CD14-positive monocyte (primary cell): ENCODE results near the gene RASGRP2. TPM values are rescaled to one million over a fixed set of nuclear protein-coding genes. Genes with fewer than 3 reads are reported as not detected.

Experiments
- DNase-seq, 3 donors: peaks; one replicate each; pipeline ENCODE4 v3.0.0-alpha.2; 2011 to 2022
- H2AFZ ChIP-seq: 2 replicates; pipeline ENCODE4 v1.6.0; 2012; ENCODE audit warnings: mild to moderate bottlenecking, low read depth, low read length, inconsistent platforms; ENCODE audit not compliant: insufficient read depth, poor library complexity, severe bottlenecking
- H3K27ac ChIP-seq, 2 donors: 1 replicate in 1 of 2; 2 replicates in 1 of 2; pipeline ENCODE4 v1.5.1; 2012 to 2013; ENCODE audit warnings: low read length in 2 of 2, control low read depth in 1 of 2, inconsistent platforms in 1 of 2, low read depth in 1 of 2, mild to moderate bottlenecking in 1 of 2
- H3K27me3 ChIP-seq, 2 donors: one replicate each; pipeline versions ENCODE4 v1.6.0 to v1.6.1; 2011 to 2013; ENCODE audit warnings: low read length in 2 of 2; ENCODE audit not compliant: control insufficient read depth in 2 of 2, insufficient read depth in 2 of 2
- H3K36me3 ChIP-seq, 2 donors: replicated peaks in 1 of 2; 1 replicate in 1 of 2; 2 replicates in 1 of 2; pipeline versions ENCODE4 v1.5.1 to v1.6.1; 2012 to 2013; ENCODE audit warnings: low read length in 2 of 2, control low read depth in 1 of 2, inconsistent platforms in 1 of 2, mild to moderate bottlenecking in 1 of 2; ENCODE audit not compliant: insufficient read depth in 2 of 2, control insufficient read depth in 1 of 2
- H3K4me1 ChIP-seq, 2 donors: 1 replicate in 1 of 2; 2 replicates in 1 of 2; pipeline versions ENCODE4 v1.5.1 to v1.6.1; 2012 to 2013; ENCODE audit warnings: low read length in 2 of 2, control low read depth in 1 of 2, inconsistent platforms in 1 of 2, mild to moderate bottlenecking in 1 of 2, moderate library complexity in 1 of 2; ENCODE audit not compliant: insufficient read depth in 2 of 2, control insufficient read depth in 1 of 2
- H3K4me2 ChIP-seq: replicated peaks from 2 replicates; pipeline ENCODE3; 2012; ENCODE audit warnings: low read length, moderate library complexity, mild to moderate bottlenecking; ENCODE audit not compliant: poor library complexity, severe bottlenecking; ENCODE audit errors: extremely low read depth
- H3K4me3 ChIP-seq, 3 experiments: fragments of 200-600 bp in 1 of 3; sonication (generic) in 1 of 3; replicated peaks in 1 of 3; 1 replicate in 2 of 3; 2 replicates in 1 of 3; pipeline ENCODE4 v1.5.1; 2011 to 2013; ENCODE audit warnings: low read length in 3 of 3, mild to moderate bottlenecking in 3 of 3, control low read depth in 2 of 3, low read depth in 2 of 3, inconsistent platforms in 1 of 3, moderate library complexity in 1 of 3
- H3K79me2 ChIP-seq: 2 replicates; pipeline ENCODE4 v1.6.0; 2012; ENCODE audit warnings: mild to moderate bottlenecking, control low read depth, inconsistent platforms, low read length, moderate library complexity; ENCODE audit not compliant: insufficient read depth
- H3K9ac ChIP-seq: 2 replicates; pipeline ENCODE4 v1.6.0; 2017; ENCODE audit warnings: low read length, mild to moderate bottlenecking; ENCODE audit not compliant: insufficient read depth, poor library complexity, severe bottlenecking
- H3K9me3 ChIP-seq, 2 donors: replicated peaks in 1 of 2; 1 replicate in 1 of 2; 2 replicates in 1 of 2; pipeline versions ENCODE4 v1.5.1 to v1.6.1; 2012 to 2013; ENCODE audit warnings: low read length in 2 of 2, control low read depth in 1 of 2; ENCODE audit not compliant: control insufficient read depth in 1 of 2, insufficient read depth in 1 of 2
- H4K20me1 ChIP-seq: 2 replicates; pipeline ENCODE4 v1.6.0; 2012; ENCODE audit warnings: mild to moderate bottlenecking, low read length, control low read depth, moderate library complexity; ENCODE audit not compliant: insufficient read depth
- H3K27ac Mint-ChIP-seq, 7 donors: one replicate each; pipeline ENCODE4 v1.8.0; 2020; ENCODE audit warnings: mild to moderate bottlenecking in 7 of 7, mixed read lengths in 7 of 7, moderate library complexity in 6 of 7, inconsistent platforms in 2 of 7
- H3K27me3 Mint-ChIP-seq, 3 donors: one replicate each; pipeline ENCODE4 v1.8.0; 2021 to 2022; ENCODE audit warnings: low read depth in 3 of 3, mild to moderate bottlenecking in 3 of 3, mixed read lengths in 3 of 3, moderate library complexity in 3 of 3, inconsistent platforms in 1 of 3
- H3K36me3 Mint-ChIP-seq, 2 donors: one replicate each; pipeline ENCODE4 v1.8.0; 2020; ENCODE audit warnings: mixed read lengths in 2 of 2, inconsistent platforms in 1 of 2, mild to moderate bottlenecking in 1 of 2
- H3K4me1 Mint-ChIP-seq: one replicate; pipeline ENCODE4 v1.8.0; 2020; ENCODE audit warnings: mild to moderate bottlenecking, mixed read lengths
- H3K4me3 Mint-ChIP-seq, 2 donors: one replicate each; pipeline ENCODE4 v1.8.0; 2020; ENCODE audit warnings: mild to moderate bottlenecking in 2 of 2, mixed read lengths in 2 of 2, moderate library complexity in 1 of 2
- H3K9me3 Mint-ChIP-seq, 7 donors: one replicate each; pipeline ENCODE4 v1.8.0; 2020 to 2022; ENCODE audit warnings: mixed read lengths in 7 of 7, mild to moderate bottlenecking in 6 of 7, moderate library complexity in 6 of 7, inconsistent platforms in 2 of 7
- WGBS: methylation state at CpG from one replicate; pipeline ENCODE4 v1.1.5; 2013; ENCODE audit warnings: missing lambda C conversion rate; ENCODE audit not compliant: insufficient coverage; 5-methylcytosine and 5-hydroxymethylcytosine counted together
- intact Hi-C, 2 donors: fragments of 100-400 bp; cut with micrococcal nuclease; formaldehyde crosslinking; loops; one replicate each; pipeline versions ENCODE4 v1.15.0 to v1.15.1; 2023
- polyA plus RNA-seq, 3 donors: library from polyadenylated mRNA; depleted of rRNA in 1 of 3; unstranded in 2 of 3; stranded (reverse) in 1 of 3; fragments of 300-500 nt in 2 of 3; fragments of >200 nt in 1 of 3; fragmentation: Illumina TruSeq in 2 of 3; gene quantifications; 1 replicate in 2 of 3; 2 replicates in 1 of 3; pipeline ENCODE4 v1.2.3, GENCODE V29; 2012 to 2021
- TF ChIP-seq, protein P1 (sequence below): fragments of 200-600 bp; IDR thresholded peaks from one replicate; pipeline ENCODE4 v1.8.0; 2022; ENCODE audit warnings: antibody characterized with exemption, mild to moderate bottlenecking

RASGRP2 gene
- polyA plus RNA-seq, 3 donors: 67.6 to 242 (median 68.8) TPM

DNA sequence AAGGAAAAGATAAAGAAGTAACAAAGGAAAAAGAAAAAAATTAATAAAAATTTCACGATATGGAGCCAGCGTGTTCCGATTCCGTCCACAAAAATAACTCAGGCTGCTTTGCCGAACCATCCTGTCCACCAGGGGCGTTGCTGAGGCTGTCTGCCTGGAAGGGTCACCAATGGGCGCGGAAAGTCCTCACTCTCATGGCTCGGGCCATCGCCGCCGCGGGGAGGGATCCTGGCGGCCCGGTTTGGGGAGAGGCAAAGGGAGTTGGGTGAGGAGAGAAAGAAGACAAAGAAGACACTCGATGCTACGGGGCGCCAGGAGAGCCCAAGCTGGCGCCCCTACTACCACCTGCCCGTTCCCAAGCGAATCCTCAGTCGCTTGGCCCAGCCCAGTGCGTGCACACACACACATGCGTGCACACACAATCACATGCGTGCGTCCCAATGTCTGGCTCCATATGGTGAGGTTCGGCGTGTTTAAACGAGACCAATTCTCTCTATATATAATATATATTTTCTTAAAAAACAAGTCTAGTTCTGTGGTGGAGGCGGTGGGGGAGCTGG lies 21.4 kb upstream of the RASGRP2 start:
- intact Hi-C loops: no loop called here
- peaks cover 48% of the 10 kb centered on the region for H3K79me2 ChIP-seq
- H3K27me3 ChIP-seq: no peaks in the 10 kb centered on the region
- H3K36me3 ChIP-seq: peaks cover 79 to 84% of the 10 kb centered on the region in 2 donors
- peaks cover 0 to 5% (median 3%) of the 10 kb centered on the region in 3 donors for H3K27me3 Mint-ChIP-seq
- no peak overlapping the region for H3K4me2 ChIP-seq
- no peak overlapping the region for H3K4me3 Mint-ChIP-seq
- no peak overlapping the region for H3K4me3 ChIP-seq
- peaks cover 0 to 26% of the 10 kb centered on the region in 2 donors for H3K4me1 ChIP-seq
- peaks cover 93% of the 10 kb centered on the region for H4K20me1 ChIP-seq
- WGBS: 92% methylated on average over 15 of the region's 30 CpGs
- no peak overlapping the region for H2AFZ ChIP-seq
- peak overlapping the region in 1 of 7 donors; percentile 62 for H3K27ac Mint-ChIP-seq
- TF ChIP-seq, protein P1, sequence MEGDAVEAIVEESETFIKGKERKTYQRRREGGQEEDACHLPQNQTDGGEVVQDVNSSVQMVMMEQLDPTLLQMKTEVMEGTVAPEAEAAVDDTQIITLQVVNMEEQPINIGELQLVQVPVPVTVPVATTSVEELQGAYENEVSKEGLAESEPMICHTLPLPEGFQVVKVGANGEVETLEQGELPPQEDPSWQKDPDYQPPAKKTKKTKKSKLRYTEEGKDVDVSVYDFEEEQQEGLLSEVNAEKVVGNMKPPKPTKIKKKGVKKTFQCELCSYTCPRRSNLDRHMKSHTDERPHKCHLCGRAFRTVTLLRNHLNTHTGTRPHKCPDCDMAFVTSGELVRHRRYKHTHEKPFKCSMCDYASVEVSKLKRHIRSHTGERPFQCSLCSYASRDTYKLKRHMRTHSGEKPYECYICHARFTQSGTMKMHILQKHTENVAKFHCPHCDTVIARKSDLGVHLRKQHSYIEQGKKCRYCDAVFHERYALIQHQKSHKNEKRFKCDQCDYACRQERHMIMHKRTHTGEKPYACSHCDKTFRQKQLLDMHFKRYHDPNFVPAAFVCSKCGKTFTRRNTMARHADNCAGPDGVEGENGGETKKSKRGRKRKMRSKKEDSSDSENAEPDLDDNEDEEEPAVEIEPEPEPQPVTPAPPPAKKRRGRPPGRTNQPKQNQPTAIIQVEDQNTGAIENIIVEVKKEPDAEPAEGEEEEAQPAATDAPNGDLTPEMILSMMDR: peak; percentile 13
- DNase-seq: no peak
- peaks cover 38% of the 10 kb centered on the region for H3K4me1 Mint-ChIP-seq
- H3K9ac ChIP-seq: no peak overlapping the region
- no peaks in the 10 kb centered on the region for H3K9me3 Mint-ChIP-seq
- H3K27ac ChIP-seq: no peak overlapping the region
- H3K9me3 ChIP-seq: no peaks in the 10 kb centered on the region
- H3K36me3 Mint-ChIP-seq: peaks cover 74 to 88% of the 10 kb centered on the region in 2 donors

GRCh38 chr11:64764753-64765152 lies 20.8 kb upstream of the RASGRP2 start:
- peak overlapping the region in 3 of 7 donors; percentile 63 to 80 (median 65) for H3K27ac Mint-ChIP-seq
- Histone ChIP-seq H3K27me3 (no peaks in the 10 kb centered on the region), H4K20me1 (peaks cover 93% of the 10 kb centered on the region), H3K9ac (no peak overlapping the region), H3K4me2 (no peak overlapping the region), H3K4me3 (no peak overlapping the region), H3K36me3 (peaks cover 73 to 78% of the 10 kb centered on the region in 2 donors), H3K4me1 (peaks cover 0 to 26% of the 10 kb centered on the region in 2 donors), H2AFZ (no peak overlapping the region), H3K9me3 (no peaks in the 10 kb centered on the region), H3K79me2 (peaks cover 42% of the 10 kb centered on the region), H3K27ac (no peak overlapping the region)
- TF ChIP-seq, protein P1: no peak
- 94% methylated on average over 2 of the region's 8 CpGs for WGBS
- peaks cover 0 to 6% (median 3%) of the 10 kb centered on the region in 3 donors for H3K27me3 Mint-ChIP-seq
- peaks cover 41% of the 10 kb centered on the region for H3K4me1 Mint-ChIP-seq
- intact Hi-C loops: no loop called here
- H3K9me3 Mint-ChIP-seq: no peaks in the 10 kb centered on the region
- H3K36me3 Mint-ChIP-seq: peaks cover 67 to 82% of the 10 kb centered on the region in 2 donors
- no peak overlapping the region for H3K4me3 Mint-ChIP-seq
- DNase-seq: no peak
